ENCODE data around the gene WDR45. TPM values are rescaled to one million over a fixed set of nuclear protein-coding genes. Genes with fewer than 3 reads are reported as not detected.

The WDR45 gene
- total and polyA plus RNA-seq, 2 of the 13 experiments (the other 11 are each of a cell fraction or from before 2014, with no cell fraction given): 16.4 to 65.5 TPM

DNA sequence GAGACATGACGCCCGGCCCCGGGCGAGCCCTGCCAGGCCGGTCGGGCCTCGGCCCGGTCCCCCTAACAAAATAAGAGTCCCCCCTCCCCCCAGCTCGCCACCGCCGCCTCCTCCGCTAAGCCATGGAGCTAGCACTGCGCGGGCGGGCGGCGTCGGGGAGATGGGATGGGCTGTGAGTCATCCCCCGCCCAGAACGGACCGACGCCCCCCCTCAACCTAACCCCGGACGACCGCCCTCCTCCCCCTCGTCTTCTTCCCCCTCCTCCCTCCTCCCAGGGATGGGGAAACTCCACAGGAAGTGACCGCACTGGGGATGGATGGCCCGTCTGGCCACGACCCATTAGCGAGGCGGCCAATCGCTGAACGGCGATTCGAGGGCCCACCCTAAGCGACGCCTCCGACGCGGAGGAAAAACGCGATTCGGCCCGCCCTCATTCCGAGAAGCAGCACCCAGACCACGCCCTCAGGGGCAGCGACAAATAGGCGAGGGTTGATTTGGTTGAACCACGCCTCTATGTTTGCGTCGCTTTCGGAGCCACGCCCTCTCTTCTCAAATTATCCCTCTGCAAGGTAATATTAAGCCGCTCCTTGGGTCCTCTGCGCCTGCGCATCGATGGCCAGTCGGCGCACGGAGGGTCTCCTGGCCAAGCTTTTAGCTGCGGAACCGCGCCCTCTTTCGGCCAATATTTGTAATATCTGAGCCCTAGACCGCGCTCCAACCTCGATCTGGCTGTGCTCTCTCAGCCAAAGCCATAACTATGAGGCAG is 36.3 kb downstream of the WDR45 start, which contains the start of gene TFE3 (continued):
- TF ChIP-seq, protein P1, sequence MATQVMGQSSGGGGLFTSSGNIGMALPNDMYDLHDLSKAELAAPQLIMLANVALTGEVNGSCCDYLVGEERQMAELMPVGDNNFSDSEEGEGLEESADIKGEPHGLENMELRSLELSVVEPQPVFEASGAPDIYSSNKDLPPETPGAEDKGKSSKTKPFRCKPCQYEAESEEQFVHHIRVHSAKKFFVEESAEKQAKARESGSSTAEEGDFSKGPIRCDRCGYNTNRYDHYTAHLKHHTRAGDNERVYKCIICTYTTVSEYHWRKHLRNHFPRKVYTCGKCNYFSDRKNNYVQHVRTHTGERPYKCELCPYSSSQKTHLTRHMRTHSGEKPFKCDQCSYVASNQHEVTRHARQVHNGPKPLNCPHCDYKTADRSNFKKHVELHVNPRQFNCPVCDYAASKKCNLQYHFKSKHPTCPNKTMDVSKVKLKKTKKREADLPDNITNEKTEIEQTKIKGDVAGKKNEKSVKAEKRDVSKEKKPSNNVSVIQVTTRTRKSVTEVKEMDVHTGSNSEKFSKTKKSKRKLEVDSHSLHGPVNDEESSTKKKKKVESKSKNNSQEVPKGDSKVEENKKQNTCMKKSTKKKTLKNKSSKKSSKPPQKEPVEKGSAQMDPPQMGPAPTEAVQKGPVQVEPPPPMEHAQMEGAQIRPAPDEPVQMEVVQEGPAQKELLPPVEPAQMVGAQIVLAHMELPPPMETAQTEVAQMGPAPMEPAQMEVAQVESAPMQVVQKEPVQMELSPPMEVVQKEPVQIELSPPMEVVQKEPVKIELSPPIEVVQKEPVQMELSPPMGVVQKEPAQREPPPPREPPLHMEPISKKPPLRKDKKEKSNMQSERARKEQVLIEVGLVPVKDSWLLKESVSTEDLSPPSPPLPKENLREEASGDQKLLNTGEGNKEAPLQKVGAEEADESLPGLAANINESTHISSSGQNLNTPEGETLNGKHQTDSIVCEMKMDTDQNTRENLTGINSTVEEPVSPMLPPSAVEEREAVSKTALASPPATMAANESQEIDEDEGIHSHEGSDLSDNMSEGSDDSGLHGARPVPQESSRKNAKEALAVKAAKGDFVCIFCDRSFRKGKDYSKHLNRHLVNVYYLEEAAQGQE (IDR thresholded peaks at IDR 0.05; ENCODE audit: borderline replicate concordance in 1 of 2, low read depth in 1 of 2, low read length in 2 of 2): no peak
- TF ChIP-seq MAZ (IDR thresholded peaks at IDR 0.05; ENCODE audit: borderline replicate concordance, low read depth, low read length) (peak; percentile 41; the same call in 1 of the 2 replicates), MAZ (CRISPR knock-in tag; IDR thresholded peaks at IDR 0.05; ENCODE audit: low read depth) (no peak), HOXA3 (CRISPR knock-in tag; IDR thresholded peaks at IDR 0.05) (peak; percentile 30; the same call in 1 of the 2 replicates), ZNF3 (CRISPR knock-in tag; IDR thresholded peaks at IDR 0.05) (0 out of 2 replicates have a peak, but pooled peaks have one; percentile 43), ZNF501 (CRISPR knock-in tag; IDR thresholded peaks at IDR 0.05) (0 out of 2 replicates have a peak, but pooled peaks have one; percentile 65), SRF (IDR thresholded peaks at IDR 0.05; ENCODE audit: low read depth, low read length) (no peak), ZNF687 (CRISPR knock-in tag; IDR thresholded peaks at IDR 0.05) (peak; percentile 58; the same call in 1 of the 2 replicates), ZFP90 (CRISPR knock-in tag; IDR thresholded peaks at IDR 0.05; ENCODE audit: borderline replicate concordance) (peak; percentile 100; the same call in 1 of the 2 replicates)
